Mesothelial cell of epicardium (in vitro differentiated cells): ENCODE measurements around the gene SOX5. TPM values are rescaled to one million over a fixed set of nuclear protein-coding genes. Genes with fewer than 3 reads are reported as not detected.
"Not testable (repeated sequence)": the region's sequence is repeated elsewhere in the genome, so short reads cannot be mapped to it uniquely, and the experiment has no call there.

Source experiments
- DNase-seq, 2 experiments: peaks; one replicate each; pipeline ENCODE4 v3.0.0; 2021; ENCODE audit warnings: low spot score in 2 of 2; ENCODE audit not compliant: unreplicated experiment in 2 of 2
- H3K27ac Mint-ChIP-seq: 2 replicates; pipeline ENCODE4 v1.8.0; 2021; ENCODE audit warnings: mixed read lengths
- H3K27me3 Mint-ChIP-seq: 2 replicates; pipeline ENCODE4 v1.8.0; 2021; ENCODE audit warnings: low read depth, mixed read lengths
- H3K36me3 Mint-ChIP-seq: 2 replicates; pipeline ENCODE4 v1.8.0; 2021; ENCODE audit warnings: mixed read lengths
- H3K4me1 Mint-ChIP-seq: 2 replicates; pipeline ENCODE4 v1.8.0; 2021; ENCODE audit warnings: mixed read lengths
- H3K4me3 Mint-ChIP-seq: 2 replicates; pipeline ENCODE4 v1.8.0; 2021; ENCODE audit warnings: mild to moderate bottlenecking, moderate library complexity, mixed read lengths
- H3K9me3 Mint-ChIP-seq: 2 replicates; pipeline ENCODE4 v1.8.0; 2021; ENCODE audit warnings: mixed read lengths
- CTCF ChIP-seq: fragments of 200-600 bp; sonication (generic); IDR thresholded peaks from one replicate; pipeline ENCODE4 v1.5.0; 2021; ENCODE audit warnings: antibody characterized with exemption; ENCODE audit not compliant: unreplicated experiment
- total RNA-seq: library from RNA; stranded (reverse); gene quantifications from 3 replicates; pipeline ENCODE4 v1.2.1, GENCODE V29; 2021

The SOX5 gene
- total RNA-seq, 1 donor from 2014 or later, result 18.4 TPM

GRCh38 chr12:23525450-23526072, 423.9 kb downstream of the SOX5 start:
- no peak overlapping the region for H3K4me3 Mint-ChIP-seq
- no peaks in the 10 kb centered on the region for H3K4me1 Mint-ChIP-seq
- TF ChIP-seq CTCF, result no peak
- no peak for DNase-seq
- H3K27ac Mint-ChIP-seq, result no peak overlapping the region
- no peaks in the 10 kb centered on the region for H3K27me3 Mint-ChIP-seq
- peaks cover 2% of the 10 kb centered on the region for H3K36me3 Mint-ChIP-seq
- peaks cover 30% of the 10 kb centered on the region for H3K9me3 Mint-ChIP-seq

DNA sequence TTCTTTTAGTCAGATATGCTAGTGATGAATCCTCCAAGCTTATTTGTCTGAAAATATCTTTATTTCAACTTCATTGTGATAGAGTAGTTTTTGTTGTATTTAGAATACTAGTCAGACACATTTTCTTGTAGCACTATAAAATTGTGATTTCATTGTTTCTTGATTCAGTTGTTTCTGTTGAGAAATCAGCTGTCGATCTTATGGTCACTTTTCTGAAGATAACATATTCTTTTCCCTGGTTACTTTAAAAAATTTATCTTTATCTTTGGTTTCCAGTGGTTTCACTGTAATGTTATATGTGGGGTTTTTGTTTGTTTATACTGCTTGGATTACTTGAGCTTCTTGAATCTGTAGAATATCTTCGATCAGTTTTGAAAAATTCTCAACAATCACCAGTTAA, 426.1 kb downstream of the SOX5 start:
- no peak overlapping the region for H3K4me3 Mint-ChIP-seq
- H3K27ac Mint-ChIP-seq, result no peak overlapping the region
- peaks cover 46% of the 10 kb centered on the region for H3K9me3 Mint-ChIP-seq

GRCh38 chr12:23519444-23519843, 430.0 kb downstream of the SOX5 start:
- not testable (repeated sequence) for H3K4me1 Mint-ChIP-seq, DNase-seq, H3K4me3 Mint-ChIP-seq, H3K27ac Mint-ChIP-seq, H3K27me3 Mint-ChIP-seq, H3K36me3 Mint-ChIP-seq
- peaks cover 38% of the 10 kb centered on the region for H3K9me3 Mint-ChIP-seq

More for the DNA sequence above, 426.1 kb downstream of the SOX5 start:
- Mint-ChIP-seq H3K27me3 (no peaks in the 10 kb centered on the region), H3K4me1 (no peaks in the 10 kb centered on the region), H3K36me3 (peaks cover 2% of the 10 kb centered on the region)
- TF ChIP-seq CTCF, result no peak
- no peak for DNase-seq

DNA sequence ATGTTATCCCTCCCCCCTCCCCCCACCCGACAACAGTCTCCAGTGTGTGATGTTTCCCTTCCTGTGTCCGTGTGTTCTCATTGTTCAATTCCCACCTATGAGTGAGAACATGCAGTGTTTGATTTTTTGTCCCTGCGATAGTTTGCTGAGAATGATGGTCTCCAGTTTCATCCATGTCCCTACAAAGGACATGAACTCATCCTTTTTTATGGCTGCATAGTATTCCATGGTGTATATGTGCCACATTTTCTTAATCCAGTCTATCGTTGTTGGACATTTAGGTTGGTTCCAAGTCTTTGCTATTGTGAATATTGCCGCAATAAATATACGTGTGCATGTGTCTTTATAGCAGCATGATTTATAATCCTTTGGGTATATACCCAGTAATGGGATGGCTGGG, 433.7 kb downstream of the SOX5 start:
- peaks cover 36% of the 10 kb centered on the region for H3K9me3 Mint-ChIP-seq
- not testable (repeated sequence) for H3K4me3 Mint-ChIP-seq, H3K27me3 Mint-ChIP-seq, DNase-seq, H3K36me3 Mint-ChIP-seq, H3K27ac Mint-ChIP-seq, H3K4me1 Mint-ChIP-seq

DNA sequence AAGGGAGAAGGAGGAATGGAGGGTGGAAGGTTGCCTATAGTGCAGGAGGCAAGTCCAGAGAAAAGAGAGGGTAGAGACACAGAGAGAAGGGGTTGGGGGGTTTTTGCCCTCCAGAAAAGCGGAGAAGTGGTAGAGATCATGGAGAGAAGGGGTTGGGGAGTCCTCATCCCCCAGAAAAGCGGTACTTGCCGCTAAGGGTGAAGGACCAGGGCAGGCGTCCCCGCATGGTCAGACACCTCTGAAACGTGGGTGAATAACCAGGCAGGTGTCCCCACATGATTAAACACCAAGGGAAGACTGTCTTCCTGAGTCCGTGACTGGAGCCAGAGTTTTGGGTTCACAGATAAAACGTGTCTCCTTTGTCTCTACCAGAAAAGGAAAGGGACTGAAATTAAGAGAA, 439.0 kb downstream of the SOX5 start:
- no peaks in the 10 kb centered on the region for H3K4me1 Mint-ChIP-seq
- H3K27ac Mint-ChIP-seq, result no peak overlapping the region
- DNase-seq, result no peak
- no peak overlapping the region for H3K4me3 Mint-ChIP-seq
- no peaks in the 10 kb centered on the region for H3K27me3 Mint-ChIP-seq
- peaks cover 2% of the 10 kb centered on the region for H3K36me3 Mint-ChIP-seq
- no peak for TF ChIP-seq CTCF
- peaks cover 16% of the 10 kb centered on the region for H3K9me3 Mint-ChIP-seq

GRCh38 chr12:23509832-23510231, 439.6 kb downstream of the SOX5 start:
- H3K27me3 Mint-ChIP-seq, H3K4me1 Mint-ChIP-seq, H3K27ac Mint-ChIP-seq, H3K36me3 Mint-ChIP-seq, DNase-seq, H3K4me3 Mint-ChIP-seq: not testable (repeated sequence)
- peaks cover 16% of the 10 kb centered on the region for H3K9me3 Mint-ChIP-seq

GRCh38 chr12:23507785-23508184, 441.7 kb downstream of the SOX5 start:
- not testable (repeated sequence) for H3K27ac Mint-ChIP-seq, DNase-seq, H3K4me3 Mint-ChIP-seq, H3K27me3 Mint-ChIP-seq, H3K4me1 Mint-ChIP-seq, H3K36me3 Mint-ChIP-seq
- H3K9me3 Mint-ChIP-seq, result peaks cover 10% of the 10 kb centered on the region

DNA sequence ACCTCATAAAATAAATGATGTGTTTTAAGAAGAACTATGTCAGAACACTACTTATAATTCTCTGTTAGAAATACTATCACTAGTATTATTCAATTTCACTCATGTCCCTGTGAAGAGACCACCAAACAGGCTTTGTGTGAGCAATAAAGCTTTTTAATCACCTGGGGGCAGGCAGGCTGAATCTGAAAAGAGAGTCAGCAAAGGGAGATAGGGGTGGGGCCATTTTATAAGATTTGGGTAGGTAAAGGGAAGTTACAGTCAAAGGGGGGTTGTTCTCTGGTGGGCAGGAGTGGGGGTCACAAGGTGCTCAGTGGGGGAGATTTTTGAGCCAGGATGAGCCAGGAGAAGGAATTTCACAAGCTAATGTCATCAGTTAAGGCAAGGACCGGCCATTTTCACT, 443.7 kb downstream of the SOX5 start:
- H3K4me3 Mint-ChIP-seq, DNase-seq: not testable (repeated sequence)

More for the DNA sequence above, 443.7 kb downstream of the SOX5 start:
- not testable (repeated sequence) for H3K27ac Mint-ChIP-seq, H3K9me3 Mint-ChIP-seq, H3K36me3 Mint-ChIP-seq, H3K4me1 Mint-ChIP-seq, H3K27me3 Mint-ChIP-seq
